Osteoblast (primary cell): Measurements from ENCODE around the gene DDX10. TPM values are rescaled to one million over a fixed set of nuclear protein-coding genes. Genes with fewer than 3 reads are reported as not detected.

Experiments
- DNase-seq: peaks from one replicate; pipeline ENCODE4 v3.0.0; 2011; ENCODE audit warnings: low spot score, mixed read lengths; ENCODE audit not compliant: insufficient read length; ENCODE audit errors: missing footprints
- H2AFZ ChIP-seq: 2 replicates; pipeline ENCODE4 v1.6.0; 2011; ENCODE audit warnings: mild to moderate bottlenecking, low read length
- H3K27ac ChIP-seq: 2 replicates; pipeline ENCODE4 v1.5.1; 2011; ENCODE audit warnings: mild to moderate bottlenecking, low read depth, low read length, moderate library complexity
- H3K27me3 ChIP-seq: 2 replicates; pipeline ENCODE4 v1.6.0; 2012; ENCODE audit warnings: mild to moderate bottlenecking, control low read depth, inconsistent platforms, low read length, moderate library complexity; ENCODE audit not compliant: insufficient read depth
- H3K36me3 ChIP-seq: 2 replicates; pipeline ENCODE4 v1.5.1; 2011; ENCODE audit warnings: mild to moderate bottlenecking, low read length, control low read depth, moderate library complexity; ENCODE audit not compliant: insufficient read depth
- H3K4me1 ChIP-seq: 2 replicates; pipeline ENCODE4 v1.5.1; 2011; ENCODE audit warnings: mild to moderate bottlenecking, low read length, control low read depth, moderate library complexity; ENCODE audit not compliant: insufficient read depth
- H3K4me2 ChIP-seq: 2 replicates; pipeline ENCODE4 v1.6.0; 2011; ENCODE audit warnings: mild to moderate bottlenecking, low read length; ENCODE audit not compliant: insufficient read depth
- H3K4me3 ChIP-seq: fragments of 200-600 bp; sonication (generic); 3 replicates; pipeline ENCODE4 v1.5.1; 2012; ENCODE audit warnings: mild to moderate bottlenecking, low read length, inconsistent platforms; ENCODE audit not compliant: insufficient read depth
- H3K79me2 ChIP-seq: 2 replicates; pipeline ENCODE4 v1.6.0; 2012; ENCODE audit warnings: mild to moderate bottlenecking, low read length, control low read depth, inconsistent platforms; ENCODE audit not compliant: insufficient read depth
- H3K9me3 ChIP-seq: 2 replicates; pipeline ENCODE4 v1.5.1; 2011; ENCODE audit warnings: low read depth, low read length, control low read depth
- H4K20me1 ChIP-seq: 2 replicates; pipeline ENCODE4 v1.6.0; 2012; ENCODE audit warnings: mild to moderate bottlenecking, low read length, control low read depth; ENCODE audit not compliant: insufficient read depth
- CTCF ChIP-seq: IDR thresholded peaks from 2 replicates; pipeline ENCODE4 v1.5.1; 2011; ENCODE audit warnings: mild to moderate bottlenecking, low read depth, low read length, moderate library complexity; ENCODE audit errors: extremely low read depth
- total RNA-seq: library from RNA; depleted of rRNA; stranded (reverse); fragments of >200 nt; gene quantifications from 2 replicates; pipeline ENCODE4 v1.2.3, GENCODE V29; 2012

The DDX10 gene
- total RNA-seq, 1 donor = 16.6 TPM

- Histone ChIP-seq H3K79me2 (peaks cover 3% of the 10 kb centered on the region), H4K20me1 (no peaks in the 10 kb centered on the region), H3K27ac (peak overlapping the region; percentile 89), H3K27me3 (no peaks in the 10 kb centered on the region), H3K36me3 (no peaks in the 10 kb centered on the region), H3K9me3 (no peaks in the 10 kb centered on the region), H3K4me1 (peaks cover 46% of the 10 kb centered on the region), H3K4me3 (no peak overlapping the region), H2AFZ (no peak overlapping the region), H3K4me2 (peak overlapping the region; percentile 11)
- peak; percentile 79 for DNase-seq
- TF ChIP-seq CTCF = no peak
These were observed 264.4 kb downstream of the DDX10 start for GRCh38 chr11:108929241-108929640.

DNA sequence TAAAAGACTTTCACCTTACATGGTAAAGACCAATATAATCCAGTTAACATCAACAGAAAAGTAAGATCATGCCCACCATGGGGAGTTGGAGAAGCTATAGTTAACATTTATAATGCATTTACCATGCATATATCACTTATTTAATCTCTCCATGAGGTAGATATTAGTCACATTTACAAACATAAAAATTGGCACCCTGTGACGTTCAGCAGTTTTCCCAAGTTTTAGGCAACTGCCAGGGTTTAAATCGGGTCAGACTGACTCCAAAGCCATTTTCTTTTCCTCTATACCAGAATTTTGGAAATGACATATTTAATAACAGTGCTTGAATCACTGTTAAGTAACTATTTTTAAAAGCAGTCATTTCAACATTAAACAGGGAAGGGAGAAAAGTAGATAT lies 266.3 kb downstream of the DDX10 start:
- Histone ChIP-seq H3K9me3 (no peaks in the 10 kb centered on the region), H2AFZ (no peak overlapping the region), H3K79me2 (peaks cover 3% of the 10 kb centered on the region), H3K27me3 (no peaks in the 10 kb centered on the region), H4K20me1 (no peaks in the 10 kb centered on the region), H3K27ac (peak overlapping the region; percentile 89), H3K4me1 (peaks cover 46% of the 10 kb centered on the region), H3K4me2 (peak overlapping the region; percentile 38), H3K4me3 (no peak overlapping the region), H3K36me3 (no peaks in the 10 kb centered on the region)
- no peak for DNase-seq
- TF ChIP-seq CTCF = no peak

GRCh38 chr11:108933630-108934029 lies 268.8 kb downstream of the DDX10 start:
- no peaks in the 10 kb centered on the region for H3K27me3 ChIP-seq
- peaks cover 6% of the 10 kb centered on the region for H3K79me2 ChIP-seq
- H3K36me3 ChIP-seq = no peaks in the 10 kb centered on the region
- H3K27ac ChIP-seq = peak overlapping the region; percentile 89
- peak overlapping the region; percentile 26 for H3K4me2 ChIP-seq
- no peak overlapping the region for H3K4me3 ChIP-seq
- H4K20me1 ChIP-seq = no peaks in the 10 kb centered on the region
- peaks cover 42% of the 10 kb centered on the region for H3K4me1 ChIP-seq
- TF ChIP-seq CTCF = no peak
- H3K9me3 ChIP-seq = no peaks in the 10 kb centered on the region
- no peak for DNase-seq
- H2AFZ ChIP-seq = no peak overlapping the region

DNA sequence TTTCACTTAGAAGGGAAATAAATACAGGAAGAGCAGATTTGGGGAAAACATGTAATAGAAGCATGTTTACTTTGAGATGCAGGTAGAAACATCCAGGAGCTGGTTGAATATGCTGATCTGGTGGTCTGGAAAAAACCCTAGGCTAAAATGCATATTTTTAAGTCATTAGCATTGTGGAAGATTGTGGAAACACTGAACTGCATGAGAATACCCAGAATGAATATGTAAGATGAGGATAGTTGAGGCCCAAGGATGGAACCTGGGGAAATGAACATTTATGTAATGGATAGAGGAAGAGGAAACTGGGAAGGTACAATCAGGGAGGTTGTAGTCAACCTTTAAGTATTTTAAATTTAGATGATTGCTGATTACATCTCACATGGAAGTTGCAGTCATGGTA lies 269.4 kb downstream of the DDX10 start:
- Histone ChIP-seq H3K9me3 (no peaks in the 10 kb centered on the region), H3K4me2 (no peak overlapping the region)

More for the DNA sequence above, 269.4 kb downstream of the DDX10 start:
- TF ChIP-seq CTCF = no peak
- peaks cover 44% of the 10 kb centered on the region for H3K4me1 ChIP-seq
- no peak overlapping the region for H3K4me3 ChIP-seq
- H3K36me3 ChIP-seq = no peaks in the 10 kb centered on the region
- DNase-seq = no peak
- peaks cover 6% of the 10 kb centered on the region for H3K79me2 ChIP-seq
- peak overlapping the region; percentile 89 for H3K27ac ChIP-seq
- H2AFZ ChIP-seq = no peak overlapping the region
- no peaks in the 10 kb centered on the region for H4K20me1 ChIP-seq
- H3K27me3 ChIP-seq = no peaks in the 10 kb centered on the region
